Tibial nerve (tissue), 4 donors: ENCODE results near the gene SFT2D3. TPM values are rescaled to one million over a fixed set of nuclear protein-coding genes. Genes with fewer than 3 reads are reported as not detected.

ENCODE experiments used
- DNase-seq, 2 donors: peaks; one replicate each; pipeline ENCODE4 v3.0.0-alpha.2; 2019; ENCODE audit warnings: low spot score in 2 of 2
- H3K27ac ChIP-seq, 4 donors: fragments of 200-600 bp; sonication (generic) in 3 of 4; one replicate each; pipeline ENCODE4 v1.5.1; 2017 to 2019; ENCODE audit warnings: mild to moderate bottlenecking in 1 of 4
- H3K27me3 ChIP-seq, 2 donors: fragments of 200-600 bp; sonication (generic) in 1 of 2; one replicate each; pipeline versions ENCODE4 v1.5.1 to v1.6.0; 2017 to 2019
- H3K36me3 ChIP-seq, 3 donors: fragments of 200-600 bp; sonication (generic); one replicate each; pipeline ENCODE4 v1.5.1; 2018 to 2019
- H3K4me1 ChIP-seq, 4 donors: fragments of 200-600 bp; sonication (generic) in 3 of 4; one replicate each; pipeline ENCODE4 v1.5.1; 2017 to 2019
- H3K4me3 ChIP-seq, 4 donors: fragments of 200-600 bp; sonication (generic) in 3 of 4; one replicate each; pipeline ENCODE4 v1.5.1; 2017 to 2019; ENCODE audit warnings: mild to moderate bottlenecking in 1 of 4, moderate library complexity in 1 of 4
- H3K9me3 ChIP-seq, 4 donors: fragments of 200-600 bp; sonication (generic) in 3 of 4; one replicate each; pipeline ENCODE4 v1.5.1; 2017 to 2019
- CTCF ChIP-seq, 5 experiments: fragments of 200-600 bp in 3 of 5; fragments of 450-650 bp in 2 of 5; sonication (generic) in 3 of 5; IDR thresholded peaks; one replicate each; pipeline ENCODE4 v1.5.1; 2016 to 2019; ENCODE audit warnings: antibody characterized with exemption in 5 of 5, mild to moderate bottlenecking in 3 of 5, moderate library complexity in 2 of 5
- EP300 ChIP-seq, 2 donors: sonication (generic); formaldehyde crosslinking; IDR thresholded peaks; one replicate each; pipeline ENCODE4 v1.6.1; 2017; ENCODE audit warnings: antibody characterized with exemption in 2 of 2, mild to moderate bottlenecking in 1 of 2
- POLR2A ChIP-seq, 2 donors: fragments of 450-650 bp; IDR thresholded peaks; one replicate each; pipeline ENCODE4 v1.6.1; 2017; ENCODE audit warnings: antibody characterized with exemption in 2 of 2, mild to moderate bottlenecking in 2 of 2, moderate library complexity in 2 of 2
- WGBS, 2 donors: methylation state at CpG; one replicate each; pipeline ENCODE4 v1.1.5; 2018; 5-methylcytosine and 5-hydroxymethylcytosine counted together
- total RNA-seq, 4 donors: library from RNA; depleted of rRNA; stranded (reverse); fragments of >200 nt; gene quantifications; one replicate each; pipeline ENCODE4 v1.1.0, GENCODE V29; 2016

SFT2D3 gene
- total RNA-seq, 4 donors from 2014 or later: 10.7 to 13.6 (median 12.4) TPM

GRCh38 chr2:127733113-127733815 lies 32.0 kb downstream of the SFT2D3 start:
- Histone ChIP-seq H3K4me1 (peaks cover 0 to 19% (median 5%) of the 10 kb centered on the region in 4 donors), H3K27me3 (no peaks in the 10 kb centered on the region), H3K9me3 (no peaks in the 10 kb centered on the region), H3K36me3 (no peaks in the 10 kb centered on the region), H3K4me3 (peak overlapping the region in 1 of 4 donors; percentile 7), H3K27ac (peak overlapping the region in 1 of 4 donors; percentile 0)
- no peak for DNase-seq
- 57 to 58% methylated on average over 6 of the region's 6 CpGs for WGBS, 2 donors
- TF ChIP-seq EP300 (IDR thresholded peaks at IDR 0.05): no peak
- TF ChIP-seq CTCF (IDR thresholded peaks at IDR 0.05): no peak
- no peak for TF ChIP-seq POLR2A (IDR thresholded peaks at IDR 0.05)

GRCh38 chr2:127733816-127734537 lies 32.7 kb downstream of the SFT2D3 start:
- peak overlapping the region in 1 of 4 donors; percentile 0 for H3K27ac ChIP-seq
- no peaks in the 10 kb centered on the region for H3K9me3 ChIP-seq
- WGBS, 2 donors: 25 to 34% methylated on average over 5 of the region's 5 CpGs
- DNase-seq: no peak
- no peaks in the 10 kb centered on the region for H3K27me3 ChIP-seq
- peak overlapping the region in 1 of 4 donors; percentile 7 for H3K4me3 ChIP-seq
- no peaks in the 10 kb centered on the region for H3K36me3 ChIP-seq
- peaks cover 0 to 19% (median 5%) of the 10 kb centered on the region in 4 donors for H3K4me1 ChIP-seq
- TF ChIP-seq CTCF (IDR thresholded peaks at IDR 0.05) (no peak), POLR2A (IDR thresholded peaks at IDR 0.05) (no peak)

- H3K27me3 ChIP-seq: no peaks in the 10 kb centered on the region
- H3K4me1 ChIP-seq: peaks cover 0 to 25% (median 5%) of the 10 kb centered on the region in 4 donors
- DNase-seq: no peak
- H3K9me3 ChIP-seq: no peaks in the 10 kb centered on the region
- WGBS, 2 donors: 84 to 93% methylated on average over 2 of the region's 2 CpGs
- TF ChIP-seq CTCF (IDR thresholded peaks at IDR 0.05) (no peak), EP300 (IDR thresholded peaks at IDR 0.05) (no peak), POLR2A (IDR thresholded peaks at IDR 0.05) (no peak)
- H3K36me3 ChIP-seq: no peaks in the 10 kb centered on the region
- H3K4me3 ChIP-seq: no peak overlapping the region
- H3K27ac ChIP-seq: no peak overlapping the region
Measured at GRCh38 chr2:127735044-127735443, 33.7 kb downstream of the SFT2D3 start.

- 73 to 88% methylated on average over 3 of the region's 3 CpGs for WGBS, 2 donors
- Histone ChIP-seq H3K27ac (no peak overlapping the region), H3K36me3 (no peaks in the 10 kb centered on the region), H3K4me3 (no peak overlapping the region), H3K27me3 (no peaks in the 10 kb centered on the region), H3K4me1 (peaks cover 0 to 25% (median 5%) of the 10 kb centered on the region in 4 donors), H3K9me3 (no peaks in the 10 kb centered on the region)
- no peak for DNase-seq
- TF ChIP-seq EP300 (IDR thresholded peaks at IDR 0.05): no peak
- no peak for TF ChIP-seq POLR2A (IDR thresholded peaks at IDR 0.05)
Measured at GRCh38 chr2:127735537-127736399, 34.5 kb downstream of the SFT2D3 start.

GRCh38 chr2:127737892-127738291 lies 36.6 kb downstream of the SFT2D3 start:
- no peak overlapping the region for H3K27ac ChIP-seq
- 76 to 88% methylated on average over 1 of the region's 1 CpG for WGBS, 2 donors
- no peaks in the 10 kb centered on the region for H3K9me3 ChIP-seq
- peaks cover 0 to 25% (median 5%) of the 10 kb centered on the region in 4 donors for H3K4me1 ChIP-seq
- TF ChIP-seq CTCF (IDR thresholded peaks at IDR 0.05): no peak
- no peak for TF ChIP-seq POLR2A (IDR thresholded peaks at IDR 0.05)
- no peak for TF ChIP-seq EP300 (IDR thresholded peaks at IDR 0.05)
- H3K36me3 ChIP-seq: no peaks in the 10 kb centered on the region
- no peaks in the 10 kb centered on the region for H3K27me3 ChIP-seq
- H3K4me3 ChIP-seq: no peak overlapping the region
- DNase-seq: no peak
